Endothelial cell of umbilical vein (primary cell): ENCODE data around the gene MED27. TPM values are rescaled to one million over a fixed set of nuclear protein-coding genes. Genes with fewer than 3 reads are reported as not detected.

Source experiments
- BruUV-seq: library from RNA; stranded (reverse); fragments of 400-500 nt; replicated peaks from 2 replicates; lab custom pipeline; 2021; lab: Mats Ljungman, UMichigan
- CTCF ChIA-PET: fragments of 300-600, 350-600 bp; sonication (Branson Sonifier 250); formaldehyde crosslinking; loops from one replicate; lab custom pipeline; 2021; ENCODE audit warnings: antibody characterized with exemption, inconsistent platforms; lab: Charles Lee
- POLR2A ChIA-PET: fragments of 300-600, 350-600 bp; sonication (Branson Sonifier 250); formaldehyde crosslinking; loops from one replicate; lab custom pipeline; 2021; ENCODE audit warnings: antibody characterized with exemption, inconsistent platforms; lab: Charles Lee
- DNase-seq: peaks from one replicate; pipeline ENCODE4 v3.0.0-alpha.2; 2011; ENCODE audit warnings: low read depth, low spot score
- FAIRE-seq: peaks from 2 replicates; lab custom pipeline; 2011; peaks lifted over from hg19 to GRCh38; lab: Jason Lieb, UNC
- H2AFZ ChIP-seq: 2 replicates; pipeline ENCODE4 v1.6.0; 2012; ENCODE audit warnings: low read depth, low read length, control low read depth, inconsistent platforms
- H3K27ac ChIP-seq: 2 replicates; pipeline ENCODE4 v1.5.1; 2011; ENCODE audit warnings: low read depth, mild to moderate bottlenecking, control low read depth, low read length, moderate library complexity; ENCODE audit not compliant: insufficient read depth
- H3K27me3 ChIP-seq, 2 experiments: 2 replicates each; pipeline versions ENCODE4 v1.6.0 to v1.6.1; 2011; ENCODE audit warnings: low read length in 2 of 2, mixed read lengths in 1 of 2; ENCODE audit not compliant: control insufficient read depth in 2 of 2, insufficient read depth in 2 of 2
- H3K36me3 ChIP-seq, 2 experiments: 2 replicates in 1 of 2; 3 replicates in 1 of 2; pipeline ENCODE4 v1.5.1; 2011; ENCODE audit warnings: low read length in 2 of 2, mild to moderate bottlenecking in 1 of 2, moderate library complexity in 1 of 2; ENCODE audit not compliant: control insufficient read depth in 2 of 2, insufficient read depth in 2 of 2; ENCODE audit errors: extremely low read depth in 1 of 2
- H3K4me1 ChIP-seq: 3 replicates; pipeline ENCODE4 v1.5.1; 2011; ENCODE audit warnings: mild to moderate bottlenecking, low read length; ENCODE audit not compliant: control insufficient read depth, insufficient read depth; ENCODE audit errors: extremely low read depth
- H3K4me2 ChIP-seq: 2 replicates; pipeline ENCODE4 v1.6.1; 2011; ENCODE audit warnings: low read length, control low read depth, mixed read lengths; ENCODE audit not compliant: insufficient read depth
- H3K4me3 ChIP-seq, 3 experiments: fragments of 200-600 bp in 1 of 3; sonication (generic), shearing (Covaris generic) in 1 of 3; replicated peaks in 1 of 3; 2 replicates each; pipeline ENCODE4 v1.5.1; 2011 to 2016; ENCODE audit warnings: control low read depth in 3 of 3, low read length in 3 of 3, mild to moderate bottlenecking in 2 of 3, inconsistent platforms in 1 of 3, low read depth in 1 of 3, moderate library complexity in 1 of 3; ENCODE audit not compliant: insufficient read depth in 1 of 3
- H3K79me2 ChIP-seq: 2 replicates; pipeline ENCODE4 v1.6.0; 2012; ENCODE audit warnings: low read length, inconsistent platforms; ENCODE audit not compliant: control insufficient read depth, insufficient read depth
- H3K9ac ChIP-seq: replicated peaks from 2 replicates; pipeline ENCODE3; 2011; ENCODE audit warnings: low read length, control low read depth; ENCODE audit not compliant: insufficient read depth; ENCODE audit errors: extremely low read depth
- H3K9me1 ChIP-seq: replicated peaks from 3 replicates; pipeline ENCODE4 v1.6.0; 2011; ENCODE audit warnings: mild to moderate bottlenecking, low read length; ENCODE audit not compliant: control insufficient read depth, insufficient read depth; ENCODE audit errors: extremely low read depth
- H3K9me3 ChIP-seq: replicated peaks from 2 replicates; pipeline ENCODE4 v1.5.1; 2012; ENCODE audit warnings: low read length, inconsistent platforms; ENCODE audit not compliant: control insufficient read depth, insufficient read depth
- H4K20me1 ChIP-seq: replicated peaks from 2 replicates; pipeline ENCODE3; 2011; ENCODE audit warnings: mild to moderate bottlenecking, low read length; ENCODE audit not compliant: control insufficient read depth, insufficient read depth; ENCODE audit errors: extremely low read depth
- CTCF ChIP-seq, 2 donors: IDR thresholded peaks; 1 replicate in 1 of 2; 2 replicates in 1 of 2; pipeline ENCODE4 v1.5.1; 2011; ENCODE audit warnings: low read length in 2 of 2, mild to moderate bottlenecking in 2 of 2, moderate library complexity in 2 of 2, control low read depth in 1 of 2, inconsistent platforms in 1 of 2, low read depth in 1 of 2; ENCODE audit not compliant: insufficient read depth in 1 of 2; ENCODE audit errors: extremely low read depth in 1 of 2
- EZH2 ChIP-seq: IDR thresholded peaks from 2 replicates; pipeline ENCODE4 v1.6.1; 2012; ENCODE audit warnings: borderline replicate concordance, low read depth, mild to moderate bottlenecking, moderate library complexity, low read length, inconsistent platforms; ENCODE audit not compliant: severe bottlenecking
- GATA2 ChIP-seq: IDR thresholded peaks from 2 replicates; pipeline ENCODE4 v1.7.0; 2011; ENCODE audit warnings: low read depth, mild to moderate bottlenecking, moderate library complexity, mixed read lengths, low read length; ENCODE audit not compliant: insufficient read length, insufficient read depth
- JUN ChIP-seq: IDR thresholded peaks from 2 replicates; pipeline ENCODE4 v1.6.1; 2011; ENCODE audit warnings: borderline replicate concordance, low read depth; ENCODE audit not compliant: insufficient read length, insufficient read depth
- MAX ChIP-seq: IDR thresholded peaks from 2 replicates; pipeline ENCODE4 v1.6.1; 2011; ENCODE audit not compliant: insufficient read depth, insufficient read length
- MYC ChIP-seq: IDR thresholded peaks from one replicate; pipeline ENCODE4 v1.6.1; 2011; ENCODE audit warnings: mild to moderate bottlenecking, low read depth, low read length
- dilution Hi-C: fragments of 300-500 bp; cut with MboI; formaldehyde crosslinking; loops from one replicate; pipeline ENCODE4 v1.15.0; 2019; ENCODE audit warnings: low sequenced_read_pairs; ENCODE audit not compliant: extremely low pct_ligation_motif_present
- intact Hi-C: fragments of 100-400 bp; cut with micrococcal nuclease; formaldehyde crosslinking; loops from one replicate; pipeline ENCODE4 v1.10.0; 2022
- polyA plus RNA-seq, 4 experiments: library from polyadenylated mRNA; depleted of rRNA in 3 of 4; stranded (reverse) in 3 of 4; unstranded in 1 of 4; fragments of >200 nt; gene quantifications; 2 replicates each; pipeline versions ENCODE4 v1.2.1 to v1.2.3, GENCODE V29; 2011 to 2012; ENCODE audit warnings: missing spikeins in 1 of 4
- total RNA-seq: library from RNA; stranded (reverse); gene quantifications from 2 replicates; pipeline ENCODE4 v1.2.3, GENCODE V29; 2021

Gene MED27
- total and polyA plus RNA-seq, 2 donors (not counting 3 experiments of a cell fraction or from before 2014, with no cell fraction given): 27.9 to 47.8 TPM

GRCh38 chr9:132012704-132013357, 66.8 kb downstream of the MED27 start:
- ChIA-PET POLR2A (no interaction called here), CTCF (no interaction called here)
- Histone ChIP-seq H4K20me1 (peaks cover 4% of the 10 kb centered on the region), H3K9me3 (no peaks in the 10 kb centered on the region), H3K9me1 (no peaks in the 10 kb centered on the region), H2AFZ (no peak overlapping the region), H3K9ac (no peak overlapping the region), H3K27ac (no peak overlapping the region), H3K4me2 (no peak overlapping the region), H3K4me3 (no peak overlapping the region), H3K27me3 (no peaks in the 10 kb centered on the region), H3K79me2 (no peaks in the 10 kb centered on the region), H3K36me3 (peaks cover 0 to 2% of the 10 kb centered on the region in 2 experiments), H3K4me1 (peaks cover 8% of the 10 kb centered on the region)
- DNase-seq (no peak), FAIRE-seq (no peak)
- TF ChIP-seq EZH2 (no peak), GATA2 (no peak), JUN (no peak), CTCF (IDR thresholded peaks at IDR 0.05; ENCODE audit: extremely low read depth in 1 of 2, insufficient read depth in 1 of 2, low read depth in 1 of 2, low read length in 2 of 2) (no peak), MYC (no peak), MAX (no peak)
- no TSS peak for BruUV-seq
- dilution Hi-C loops (no loop called here), intact Hi-C loops (no loop called here)
